ENCODE measurements around the gene SLPI.

Gene SLPI

DNA sequence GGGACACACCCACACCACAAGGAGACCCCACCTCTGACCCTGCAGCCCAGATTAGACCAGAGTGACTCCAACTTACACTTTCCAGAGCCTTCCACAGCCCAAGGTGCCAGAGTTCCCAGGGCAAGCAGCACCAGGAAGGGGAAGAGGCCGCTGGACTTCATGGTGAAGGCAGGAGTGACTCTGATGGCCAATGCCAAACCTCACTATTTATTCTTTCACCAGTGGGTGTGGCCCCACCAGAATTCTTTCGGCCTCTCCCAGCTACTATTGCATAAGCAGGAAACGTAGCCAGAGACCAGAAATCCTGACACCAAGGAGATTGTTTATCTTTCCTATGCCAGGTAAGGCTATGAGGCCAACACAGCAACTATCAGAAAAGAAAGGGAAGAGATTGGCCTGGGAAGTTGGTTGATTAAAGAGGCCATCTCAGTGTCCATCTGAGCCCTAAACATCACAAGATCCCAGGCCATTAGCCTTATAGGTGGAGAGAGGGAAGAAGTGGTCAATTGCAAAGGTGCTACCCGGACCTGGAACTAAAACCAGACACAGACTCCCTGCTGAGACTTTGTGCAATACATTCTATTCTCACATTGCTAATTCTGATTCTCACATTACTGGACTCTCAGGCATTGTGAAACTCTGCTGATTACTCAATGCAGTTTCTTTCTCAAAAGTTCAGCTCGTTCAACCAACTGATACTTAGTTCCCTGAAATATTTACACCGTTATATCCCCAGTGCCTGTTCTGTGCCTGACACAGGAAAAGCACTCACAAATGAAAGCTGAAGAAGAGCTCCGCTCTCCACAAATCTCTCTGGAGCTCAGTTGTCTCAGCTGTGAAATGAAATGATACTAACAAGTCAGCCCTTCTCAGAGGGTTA lies at the start of gene SLPI:
SLPI (minus strand) TSS at position 182 of the 880 bp plus-strand sequence; CDS start at position 161, 21 bp downstream.
- Histone ChIP-seq H3K27me3 (peaks cover 0 to 28% of the 10 kb centered on the region in 2 donors), H3K36me3 (no peaks in the 10 kb centered on the region), H3K4me1 (no peaks in the 10 kb centered on the region), H3K27ac (no peak within 1 kb of the TSS), H3K4me3 (no peak within 1 kb of the TSS), H3K9me3 (no peaks in the 10 kb centered on the region)
- TF ChIP-seq, protein P1, sequence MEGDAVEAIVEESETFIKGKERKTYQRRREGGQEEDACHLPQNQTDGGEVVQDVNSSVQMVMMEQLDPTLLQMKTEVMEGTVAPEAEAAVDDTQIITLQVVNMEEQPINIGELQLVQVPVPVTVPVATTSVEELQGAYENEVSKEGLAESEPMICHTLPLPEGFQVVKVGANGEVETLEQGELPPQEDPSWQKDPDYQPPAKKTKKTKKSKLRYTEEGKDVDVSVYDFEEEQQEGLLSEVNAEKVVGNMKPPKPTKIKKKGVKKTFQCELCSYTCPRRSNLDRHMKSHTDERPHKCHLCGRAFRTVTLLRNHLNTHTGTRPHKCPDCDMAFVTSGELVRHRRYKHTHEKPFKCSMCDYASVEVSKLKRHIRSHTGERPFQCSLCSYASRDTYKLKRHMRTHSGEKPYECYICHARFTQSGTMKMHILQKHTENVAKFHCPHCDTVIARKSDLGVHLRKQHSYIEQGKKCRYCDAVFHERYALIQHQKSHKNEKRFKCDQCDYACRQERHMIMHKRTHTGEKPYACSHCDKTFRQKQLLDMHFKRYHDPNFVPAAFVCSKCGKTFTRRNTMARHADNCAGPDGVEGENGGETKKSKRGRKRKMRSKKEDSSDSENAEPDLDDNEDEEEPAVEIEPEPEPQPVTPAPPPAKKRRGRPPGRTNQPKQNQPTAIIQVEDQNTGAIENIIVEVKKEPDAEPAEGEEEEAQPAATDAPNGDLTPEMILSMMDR (IDR thresholded peaks at IDR 0.05), result no peak
- intact Hi-C loops (cut with DNase I; ENCODE audit: low total_unique reads), result no loop called here
- DNase-seq, result peak in 1 of 2 donors; percentile 36

DNA sequence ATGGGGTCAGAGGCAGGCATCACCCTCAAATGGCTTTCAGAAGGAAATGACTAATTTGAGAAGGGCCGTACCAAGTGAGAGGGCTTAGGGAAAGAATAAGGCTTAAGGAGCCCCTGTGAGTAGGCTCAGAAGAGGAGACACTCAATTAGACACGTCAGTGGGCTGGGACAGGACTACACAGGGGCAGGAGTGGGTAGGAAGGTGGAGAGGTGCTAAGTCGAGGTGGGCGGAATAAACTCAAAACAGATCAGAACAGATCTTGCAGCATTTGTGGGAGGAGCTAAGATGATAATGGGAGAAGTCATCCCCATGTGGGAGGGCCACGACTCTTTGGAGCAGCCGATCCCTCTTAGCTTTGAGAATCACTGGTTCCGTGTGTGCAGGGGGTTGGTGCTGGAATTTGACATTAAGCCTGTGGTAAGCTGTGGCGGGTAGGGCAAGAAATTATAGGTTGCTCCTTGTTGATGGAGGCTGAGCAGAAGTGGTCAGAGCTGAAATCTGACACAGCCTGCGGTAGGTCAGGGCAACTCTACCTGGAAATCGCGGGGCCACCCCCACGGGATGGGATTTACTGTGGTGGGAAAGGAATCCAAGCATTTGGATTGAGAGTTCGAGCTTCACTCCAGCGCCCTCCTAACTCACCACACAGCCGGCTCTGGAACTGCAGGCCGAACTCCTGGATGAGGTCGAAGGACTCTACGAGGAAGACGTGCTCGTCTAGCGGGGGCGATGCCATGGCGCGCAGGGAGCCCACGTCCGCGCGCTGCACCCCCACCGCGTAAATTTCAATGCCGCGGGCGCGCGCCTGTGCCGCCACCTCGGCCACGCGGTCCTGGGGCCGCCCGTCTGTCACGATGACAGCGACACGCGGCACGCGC lies 49.5 kb upstream of the SLPI start:
- Histone ChIP-seq H3K9me3 (no peaks in the 10 kb centered on the region), H3K27me3 (peaks cover 0 to 62% of the 10 kb centered on the region in 2 donors), H3K36me3 (no peaks in the 10 kb centered on the region), H3K4me1 (peaks cover 0 to 11% (median 4%) of the 10 kb centered on the region in 4 donors), H3K4me3 (no peak overlapping the region), H3K27ac (no peak overlapping the region)
- TF ChIP-seq, protein P1 (IDR thresholded peaks at IDR 0.05), result no peak
- intact Hi-C loops (cut with DNase I; ENCODE audit: low total_unique reads), result no loop called here
- DNase-seq, result peak in 1 of 2 donors; percentile 41

DNA sequence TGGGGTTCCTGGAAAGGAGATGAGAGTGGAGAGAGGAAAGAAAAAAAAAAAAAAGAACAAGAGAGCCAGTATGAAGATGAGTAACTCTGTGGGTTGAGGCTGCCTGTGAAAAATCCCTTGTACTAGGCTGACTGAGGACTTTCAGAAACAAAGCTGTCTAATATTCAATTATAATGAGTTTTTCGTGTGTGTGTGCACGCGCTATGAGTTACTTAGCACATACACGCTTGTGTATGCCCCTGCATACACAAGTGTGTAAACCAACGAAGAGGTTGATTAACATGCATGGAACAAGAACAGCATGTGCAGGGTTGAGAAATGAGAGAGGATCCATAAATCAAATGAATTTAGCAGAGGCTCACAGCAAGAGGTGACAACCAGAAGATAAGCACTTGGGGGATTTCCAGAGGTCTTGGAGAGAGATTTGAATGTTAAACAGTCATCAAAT lies 47.5 kb upstream of the SLPI start:
- no peaks in the 10 kb centered on the region for H3K9me3 ChIP-seq
- H3K4me1 ChIP-seq, result peaks cover 0 to 7% (median 4%) of the 10 kb centered on the region in 4 donors
- TF ChIP-seq, protein P1 (IDR thresholded peaks at IDR 0.05), result no peak
- intact Hi-C loops (cut with DNase I; ENCODE audit: low total_unique reads), result no loop called here
- H3K27me3 ChIP-seq, result peaks cover 0 to 59% of the 10 kb centered on the region in 2 donors
- no peak overlapping the region for H3K4me3 ChIP-seq
- DNase-seq, result no peak
- no peak overlapping the region for H3K27ac ChIP-seq
- H3K36me3 ChIP-seq, result no peaks in the 10 kb centered on the region

GRCh38 chr20:45300961-45301360 lies 46.6 kb upstream of the SLPI start:
- H3K4me3 ChIP-seq, result no peak overlapping the region
- H3K36me3 ChIP-seq, result no peaks in the 10 kb centered on the region
- H3K4me1 ChIP-seq, result no peaks in the 10 kb centered on the region
- intact Hi-C loops (cut with DNase I; ENCODE audit: low total_unique reads), result no loop called here
- H3K27me3 ChIP-seq, result peaks cover 0 to 57% of the 10 kb centered on the region in 2 donors
- DNase-seq, result no peak
- H3K27ac ChIP-seq, result no peak overlapping the region
- TF ChIP-seq, protein P1 (IDR thresholded peaks at IDR 0.05), result no peak
- no peaks in the 10 kb centered on the region for H3K9me3 ChIP-seq

- Histone ChIP-seq H3K36me3 (no peaks in the 10 kb centered on the region), H3K27ac (no peak overlapping the region), H3K4me3 (no peak overlapping the region), H3K4me1 (no peaks in the 10 kb centered on the region), H3K27me3 (peaks cover 0 to 48% of the 10 kb centered on the region in 2 donors), H3K9me3 (no peaks in the 10 kb centered on the region)
- intact Hi-C loops (cut with DNase I; ENCODE audit: low total_unique reads), result loop anchor here (10.0 kb wide), 1 partner anchor 255 kb away; no protein-coding TSS in a partner anchor
- DNase-seq, result no peak
- TF ChIP-seq, protein P1 (IDR thresholded peaks at IDR 0.05), result no peak
These were observed 45.4 kb upstream of the SLPI start for GRCh38 chr20:45299786-45300185.

Data from tibial artery (tissue), 4 donors.